ENCODE measurements around the gene KAT2A. TPM values are rescaled to one million over a fixed set of nuclear protein-coding genes. Genes with fewer than 3 reads are reported as not detected.
A peak's percentile ranks its signal among the peaks of the same experiment; 100 is the strongest.

KAT2A gene
- total and polyA plus RNA-seq, 9 of the 15 experiments (the other 6 are each of a cell fraction or from before 2014, with no cell fraction given) = 1.5 to 80.4 (median 31.9) TPM

GRCh38 chr17:42112552-42113176 lies 8.5 kb downstream of the KAT2A start, which contains the start of gene DHX58 (continued):
- no peak for TF ChIP-seq ZBTB33 (CRISPR knock-in tag; IDR thresholded peaks at IDR 0.05)
- TF ChIP-seq, protein P1, sequence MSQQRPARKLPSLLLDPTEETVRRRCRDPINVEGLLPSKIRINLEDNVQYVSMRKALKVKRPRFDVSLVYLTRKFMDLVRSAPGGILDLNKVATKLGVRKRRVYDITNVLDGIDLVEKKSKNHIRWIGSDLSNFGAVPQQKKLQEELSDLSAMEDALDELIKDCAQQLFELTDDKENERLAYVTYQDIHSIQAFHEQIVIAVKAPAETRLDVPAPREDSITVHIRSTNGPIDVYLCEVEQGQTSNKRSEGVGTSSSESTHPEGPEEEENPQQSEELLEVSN (IDR thresholded peaks at IDR 0.05; ENCODE audit: borderline replicate concordance in 1 of 2, extremely low read depth in 1 of 2, insufficient read depth in 1 of 2, insufficient read length in 1 of 2, low read depth in 1 of 2, low read length in 1 of 2, poor library complexity in 1 of 2, severe bottlenecking in 1 of 2) = peak in 1 of 2 experiments; percentile 21
- TF ChIP-seq, protein P2, sequence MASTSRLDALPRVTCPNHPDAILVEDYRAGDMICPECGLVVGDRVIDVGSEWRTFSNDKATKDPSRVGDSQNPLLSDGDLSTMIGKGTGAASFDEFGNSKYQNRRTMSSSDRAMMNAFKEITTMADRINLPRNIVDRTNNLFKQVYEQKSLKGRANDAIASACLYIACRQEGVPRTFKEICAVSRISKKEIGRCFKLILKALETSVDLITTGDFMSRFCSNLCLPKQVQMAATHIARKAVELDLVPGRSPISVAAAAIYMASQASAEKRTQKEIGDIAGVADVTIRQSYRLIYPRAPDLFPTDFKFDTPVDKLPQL (IDR thresholded peaks at IDR 0.05; ENCODE audit: extremely low read depth, insufficient read length) = no peak
